GM19035 (cell line): ENCODE data around the gene CGREF1.

Experiments used
- ATAC-seq: cut with Tn5 transposase; IDR thresholded peaks from one replicate; pipeline ENCODE4 v1.9.1; 2021; ENCODE audit not compliant: unreplicated experiment

CGREF1 gene, protein sequence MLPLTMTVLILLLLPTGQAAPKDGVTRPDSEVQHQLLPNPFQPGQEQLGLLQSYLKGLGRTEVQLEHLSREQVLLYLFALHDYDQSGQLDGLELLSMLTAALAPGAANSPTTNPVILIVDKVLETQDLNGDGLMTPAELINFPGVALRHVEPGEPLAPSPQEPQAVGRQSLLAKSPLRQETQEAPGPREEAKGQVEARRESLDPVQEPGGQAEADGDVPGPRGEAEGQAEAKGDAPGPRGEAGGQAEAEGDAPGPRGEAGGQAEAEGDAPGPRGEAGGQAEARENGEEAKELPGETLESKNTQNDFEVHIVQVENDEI

DNA sequence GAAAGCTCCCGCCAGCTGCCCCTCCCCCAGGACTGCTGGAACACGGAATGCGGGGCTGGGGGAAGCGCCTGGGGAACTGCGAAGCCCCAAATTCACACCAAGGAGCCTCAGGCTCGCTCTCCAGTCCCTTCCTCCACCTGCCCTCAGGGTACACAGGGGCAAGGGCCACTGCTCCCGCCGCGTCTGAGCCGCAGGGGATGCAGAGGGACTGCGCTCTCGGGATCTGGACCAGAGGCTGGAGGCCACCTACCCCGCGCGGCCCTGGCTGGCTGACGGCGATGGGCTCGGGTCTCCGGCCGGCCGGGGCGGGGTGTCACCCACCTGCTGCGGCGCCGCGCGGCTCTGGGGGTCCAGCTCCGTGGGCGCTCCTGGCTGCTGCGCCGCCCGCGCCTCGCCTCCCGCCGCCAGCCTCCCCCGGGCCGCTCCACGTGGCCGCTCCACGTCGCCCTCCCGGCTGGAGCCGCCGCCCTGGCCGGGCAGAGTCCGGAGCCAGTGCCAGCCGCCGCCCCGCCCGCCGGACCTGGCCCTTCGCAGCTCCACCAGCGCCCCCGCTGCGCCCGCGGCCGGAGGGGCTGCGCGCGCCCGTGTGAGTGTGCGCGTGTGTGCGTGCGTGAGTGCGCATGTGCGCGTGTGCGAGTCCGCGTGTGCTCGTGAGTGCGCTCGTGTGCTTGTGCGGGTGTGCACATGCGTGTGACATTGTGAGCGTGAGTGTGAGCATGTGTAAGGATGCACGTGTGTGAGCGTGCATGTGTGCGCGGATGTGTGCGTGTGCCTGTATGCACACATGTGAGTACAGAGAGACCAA, at the start of gene CGREF1:
CGREF1 (minus strand) TSS at position 604 of the 805 bp plus-strand sequence. CDS start 14,762 bp downstream, outside the sequence.
- ATAC-seq, result no peak

DNA sequence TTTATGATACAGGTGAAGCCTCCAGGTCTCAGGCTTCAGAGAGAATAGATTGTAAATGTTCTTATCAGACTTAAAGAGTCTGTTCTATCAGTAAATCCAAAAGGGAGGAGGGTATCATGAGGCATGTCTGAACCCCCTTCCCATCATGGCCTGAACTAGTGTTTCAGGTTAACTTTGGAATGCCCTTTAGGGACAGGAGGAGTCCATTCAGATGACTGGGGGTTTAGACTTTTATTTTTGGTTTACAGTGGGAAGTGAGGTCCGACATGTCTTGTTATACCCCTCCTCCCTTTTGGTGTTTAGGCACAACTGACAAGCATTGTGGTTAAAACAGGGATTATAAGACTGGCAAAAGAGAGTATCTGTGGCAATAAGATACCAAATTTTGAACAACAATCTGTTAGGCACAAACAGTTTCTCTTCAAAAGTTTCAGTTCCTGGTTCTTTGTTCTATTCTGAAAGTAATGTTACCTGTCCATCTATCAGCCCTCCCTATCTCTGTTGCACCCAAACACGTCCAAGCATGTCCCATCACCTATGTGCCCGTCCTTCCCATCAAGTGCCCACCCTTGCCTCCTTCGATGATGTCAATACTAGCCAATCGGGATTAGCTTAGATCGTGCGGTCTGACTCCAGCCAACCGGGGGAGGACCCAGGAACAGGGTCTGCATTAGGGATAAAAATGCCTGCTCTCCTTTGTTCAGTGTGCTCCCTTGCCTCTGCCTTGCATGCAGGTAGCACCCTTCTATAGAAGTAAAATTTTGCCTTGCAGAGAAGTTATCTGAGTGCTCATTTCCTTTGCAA, 46.2 kb upstream of the CGREF1 start:
- ATAC-seq, result peak; percentile 70

DNA sequence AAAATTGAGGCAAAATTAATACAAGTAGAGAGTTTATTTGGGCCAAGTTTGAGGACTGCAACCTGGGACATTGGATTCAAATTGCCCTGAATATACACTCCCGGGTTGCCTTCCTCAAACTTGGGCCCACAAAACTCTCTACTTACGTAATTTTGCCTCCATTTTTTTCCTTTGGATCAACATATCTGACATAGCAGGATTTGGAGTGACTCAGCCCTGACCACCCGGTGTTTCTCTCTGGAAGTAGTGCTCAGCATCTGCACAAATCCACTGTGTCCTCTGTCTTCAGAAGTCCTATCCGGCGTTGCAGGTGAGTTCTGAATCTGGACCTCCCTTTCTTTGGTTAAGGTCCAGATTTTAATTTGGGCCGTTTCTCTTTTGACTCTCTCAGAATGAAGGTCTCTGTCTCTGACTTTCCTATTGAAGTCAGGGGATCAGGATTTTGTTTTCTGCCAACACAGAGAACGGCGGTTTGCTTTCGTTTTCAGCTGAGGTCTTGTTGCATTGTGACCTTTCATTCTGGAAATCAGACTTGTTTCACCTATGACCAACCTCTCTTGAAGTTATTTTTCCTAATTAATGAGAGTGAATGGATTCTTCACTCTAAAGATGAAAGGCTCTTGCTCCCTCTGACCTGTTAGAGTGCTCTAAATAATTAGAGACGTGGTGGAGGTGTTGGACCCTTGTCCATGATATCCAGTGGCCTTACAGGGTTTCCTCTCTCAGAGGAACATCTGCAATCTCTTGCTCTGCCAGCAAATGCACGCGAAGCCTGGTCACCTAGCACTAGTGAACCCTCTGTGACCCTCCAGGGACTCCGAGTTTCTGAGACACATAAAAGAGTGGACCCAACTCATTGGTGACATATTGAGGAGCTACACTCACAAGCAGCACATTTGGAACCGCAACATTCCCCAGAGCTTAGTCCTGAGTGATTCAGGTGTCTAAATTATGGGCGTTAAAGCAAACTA, 43.5 kb upstream of the CGREF1 start:
- no peak for ATAC-seq

DNA sequence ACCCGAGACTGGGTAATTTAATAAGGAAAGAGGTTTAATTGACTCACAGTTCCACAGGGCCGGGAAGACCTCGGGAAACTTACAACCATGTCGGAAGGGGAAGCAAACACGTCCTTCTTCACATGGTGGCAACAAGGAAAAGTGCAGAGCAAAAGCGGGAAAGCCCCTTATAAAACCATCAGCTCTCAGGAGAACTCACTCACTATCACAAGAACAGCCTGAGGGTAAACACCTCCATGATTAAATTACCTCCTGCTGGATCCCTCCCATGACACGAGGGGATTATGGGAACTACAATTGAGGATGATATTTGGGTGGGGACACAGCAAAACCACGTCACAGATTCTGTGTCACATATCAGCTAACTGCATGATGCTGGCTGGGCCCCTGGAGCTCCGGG, 41.3 kb upstream of the CGREF1 start:
- no peak for ATAC-seq

DNA sequence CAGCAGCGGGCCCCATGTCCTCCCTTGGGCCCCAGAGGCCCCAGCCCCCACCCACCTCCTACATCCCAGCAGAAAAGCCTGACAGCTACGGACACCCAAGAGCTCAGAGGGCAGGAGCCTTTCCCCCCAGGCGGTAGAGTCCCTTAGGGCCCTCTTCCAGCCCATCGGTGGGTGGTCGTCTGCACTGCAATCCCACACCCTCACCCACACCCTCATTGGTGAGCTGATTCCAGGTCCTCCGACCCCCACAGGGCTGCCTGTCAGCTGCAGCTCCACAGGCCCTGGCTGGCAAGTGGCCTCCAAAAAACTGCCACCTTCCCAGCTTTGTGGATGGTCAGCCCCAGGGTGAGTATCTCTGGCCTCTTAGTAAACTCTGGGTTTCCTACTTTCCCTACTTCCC, 40.3 kb upstream of the CGREF1 start:
- no peak for ATAC-seq

DNA sequence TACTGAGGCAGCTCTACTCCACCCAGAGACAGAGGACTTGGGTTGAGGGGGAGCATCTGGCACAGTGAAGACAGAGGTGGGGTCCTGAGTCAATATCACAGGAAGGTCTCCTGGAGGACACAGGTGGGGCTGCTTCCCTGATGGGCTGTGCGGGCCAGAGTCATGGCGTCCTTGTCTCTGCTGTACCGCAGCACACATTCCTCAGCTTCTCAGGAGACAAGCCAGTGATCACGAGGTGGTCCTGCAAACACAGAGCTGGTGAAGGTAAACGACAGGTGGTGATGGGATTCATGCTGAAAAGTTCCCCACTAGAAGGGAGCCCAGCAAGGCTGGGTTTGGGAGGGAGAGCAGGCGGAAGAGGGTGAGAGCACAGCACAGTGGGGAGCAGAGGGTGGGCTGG, 39.5 kb upstream of the CGREF1 start:
- no peak for ATAC-seq

DNA sequence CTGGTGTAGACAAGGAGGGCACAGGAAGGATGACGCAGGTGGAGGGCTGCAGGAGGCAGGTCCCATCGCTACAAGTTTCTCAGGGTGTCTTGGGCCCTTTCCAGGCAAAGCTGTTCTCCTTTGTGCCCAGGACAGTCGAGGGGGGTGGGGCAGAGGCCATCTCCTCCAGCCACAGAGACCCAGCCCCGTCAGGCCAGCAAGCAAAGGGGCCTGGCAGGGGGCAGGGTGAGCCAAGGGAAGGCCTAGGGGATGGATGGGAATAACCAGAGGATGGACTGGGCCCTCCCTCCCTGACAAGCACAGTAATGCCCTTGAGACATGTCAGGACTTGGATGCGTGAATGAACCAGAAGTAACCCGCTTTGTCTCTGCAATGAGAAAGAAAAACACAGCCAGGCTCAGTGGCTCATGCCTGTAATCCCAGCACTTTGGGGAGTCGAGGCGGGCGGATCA, 36.2 kb upstream of the CGREF1 start:
- ATAC-seq, result no peak

DNA sequence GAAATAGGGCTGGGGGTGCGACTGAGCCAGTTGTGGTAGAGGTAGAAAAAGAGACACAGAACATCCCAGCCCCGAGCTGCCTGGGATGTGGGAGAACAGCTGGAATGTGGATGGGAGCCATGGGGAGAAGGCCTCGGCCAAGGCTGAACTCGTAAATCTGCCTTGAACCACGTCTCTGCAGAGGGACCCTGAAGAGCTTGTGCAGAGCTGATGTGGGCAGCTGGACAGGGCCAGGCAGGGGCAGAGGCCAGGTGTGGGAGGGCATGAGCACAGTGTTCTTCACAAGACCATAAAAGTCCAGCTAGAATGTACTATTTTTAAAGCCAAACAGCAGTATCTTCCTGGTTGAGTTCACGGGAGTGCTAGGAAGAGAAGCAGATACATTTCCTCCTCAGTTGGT, 35.6 kb upstream of the CGREF1 start:
- no peak for ATAC-seq

DNA sequence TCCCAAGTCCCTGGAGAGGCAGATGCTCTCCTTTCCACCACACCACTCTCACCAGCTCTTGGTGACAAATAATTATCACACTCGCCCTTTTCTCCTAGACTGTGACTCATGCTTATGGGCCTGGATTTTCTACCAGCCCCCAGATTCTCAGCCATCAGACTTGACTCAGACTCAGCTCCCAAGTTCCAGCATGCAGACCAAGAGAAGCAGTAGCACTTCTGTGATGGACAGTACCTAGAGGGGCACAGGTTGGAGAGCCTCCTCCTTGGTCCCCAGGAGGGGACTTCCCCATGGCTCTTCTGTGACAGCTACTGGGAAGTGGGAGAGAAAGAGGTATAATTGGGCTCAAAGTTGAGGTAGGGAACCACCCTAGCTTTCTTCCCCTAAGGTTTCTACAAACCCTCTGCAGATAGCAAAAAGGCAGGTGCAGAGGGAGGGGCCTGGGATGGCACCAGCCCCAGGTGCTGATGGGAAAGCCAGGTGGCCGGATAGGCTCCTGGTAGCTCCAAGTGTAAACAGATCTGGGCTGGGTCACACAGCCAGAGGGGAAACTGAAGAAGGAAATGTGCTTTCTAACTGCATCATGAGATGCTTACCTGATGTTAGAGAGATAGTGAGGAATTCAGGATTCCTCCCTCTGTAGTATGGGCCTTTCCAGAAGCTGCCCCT, 34.0 kb upstream of the CGREF1 start:
- ATAC-seq, result no peak

DNA sequence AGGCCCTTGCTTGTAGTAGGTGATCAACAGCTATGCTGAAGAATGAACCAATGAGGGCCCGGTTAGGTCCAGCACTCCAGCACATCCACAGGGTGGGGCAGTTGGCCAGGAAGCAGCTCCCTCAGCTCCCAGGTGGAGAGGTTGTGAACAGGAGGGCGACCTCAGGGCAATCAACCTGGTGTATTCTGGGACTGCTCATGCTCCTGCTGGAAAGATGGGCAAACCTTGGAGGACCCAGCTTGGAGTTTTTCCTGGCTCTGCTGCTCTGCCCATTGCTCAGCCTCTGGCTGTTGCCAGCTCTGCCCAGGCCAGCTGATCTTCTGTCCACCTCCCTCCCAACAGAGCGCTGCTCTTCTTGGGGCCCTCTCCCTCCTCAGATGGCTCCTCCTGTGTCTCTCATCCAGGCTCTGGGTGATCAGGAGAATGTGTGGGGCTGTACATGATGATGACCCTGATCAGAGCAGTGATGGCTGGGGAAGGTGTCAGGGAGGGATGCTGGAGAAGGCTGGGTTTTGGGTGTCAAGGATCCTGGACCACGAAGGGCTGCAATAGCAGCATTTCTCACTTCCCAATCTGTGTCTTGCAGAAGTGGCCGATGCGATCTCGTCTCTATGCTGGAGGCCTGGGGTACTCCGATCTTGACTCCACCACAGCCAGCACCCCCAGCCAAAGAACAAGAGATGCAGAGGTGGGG, 33.3 kb upstream of the CGREF1 start:
- ATAC-seq, result no peak

DNA sequence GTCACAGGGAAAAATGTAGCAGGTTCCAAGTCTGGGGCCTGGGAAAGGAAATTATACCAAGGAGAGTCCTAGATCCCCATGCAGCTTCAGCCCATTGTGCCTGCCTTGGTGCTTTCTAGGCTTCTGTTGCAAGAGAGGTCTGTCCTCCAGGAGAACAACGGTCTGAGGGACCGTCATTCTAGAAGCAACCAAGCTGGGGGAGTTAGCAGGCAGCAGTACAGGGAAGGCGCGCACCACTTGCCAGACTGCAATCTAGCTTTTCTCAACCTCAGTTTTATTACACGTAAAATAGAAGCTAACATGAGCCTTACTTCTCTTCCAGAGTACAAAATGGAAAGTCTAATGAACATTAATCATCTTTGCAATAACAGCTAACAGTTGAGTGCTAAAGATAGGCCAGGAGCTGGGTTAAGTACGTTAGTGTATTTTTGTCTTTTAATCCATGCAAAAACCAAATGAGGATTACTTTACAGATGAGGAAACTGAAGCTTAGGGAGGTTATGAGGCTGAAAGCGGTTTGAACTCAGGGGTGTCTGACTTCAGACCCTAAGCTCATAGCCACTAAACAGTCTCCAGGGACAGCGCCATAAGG, 31.8 kb upstream of the CGREF1 start:
- ATAC-seq, result no peak

DNA sequence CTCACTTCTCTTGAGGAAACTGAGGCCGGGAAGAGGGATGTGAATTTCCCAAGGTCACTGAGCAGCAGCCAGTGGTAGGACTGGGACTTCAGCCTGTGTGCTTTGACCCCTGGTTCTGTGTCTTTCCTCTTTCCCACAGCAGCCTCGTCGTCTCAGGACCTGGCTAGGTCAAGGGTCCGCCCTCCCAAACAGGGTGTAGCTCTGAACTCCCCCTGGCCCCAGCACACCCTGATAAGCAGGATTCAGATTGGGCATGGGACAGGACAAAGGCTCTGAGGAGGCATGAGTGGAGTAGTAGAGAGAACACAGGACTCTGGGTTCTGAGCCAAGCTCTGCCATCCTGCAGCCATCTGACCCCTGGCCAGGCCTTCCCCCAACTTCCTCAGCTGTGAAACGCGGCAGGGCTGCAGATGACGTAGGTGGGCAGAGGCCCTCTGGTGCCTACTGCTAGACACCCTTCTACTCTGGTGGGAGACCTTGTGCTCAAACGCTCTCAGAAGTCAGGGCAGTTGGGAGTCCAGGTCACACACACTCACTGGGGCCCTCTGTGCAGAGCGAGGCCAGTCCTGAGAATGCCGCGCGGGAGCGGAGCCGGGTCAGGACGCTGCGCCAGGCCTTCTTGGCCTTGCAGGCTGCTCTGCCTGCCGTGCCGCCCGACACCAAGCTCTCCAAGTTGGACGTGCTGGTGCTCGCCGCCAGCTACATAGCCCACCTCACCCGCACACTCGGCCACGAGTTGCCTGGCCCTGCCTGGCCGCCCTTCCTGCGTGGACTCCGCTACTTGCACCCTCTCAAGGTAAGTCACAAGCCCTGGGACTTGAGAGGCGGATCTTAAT, 30.9 kb upstream of the CGREF1 start:
- ATAC-seq, result no peak

DNA sequence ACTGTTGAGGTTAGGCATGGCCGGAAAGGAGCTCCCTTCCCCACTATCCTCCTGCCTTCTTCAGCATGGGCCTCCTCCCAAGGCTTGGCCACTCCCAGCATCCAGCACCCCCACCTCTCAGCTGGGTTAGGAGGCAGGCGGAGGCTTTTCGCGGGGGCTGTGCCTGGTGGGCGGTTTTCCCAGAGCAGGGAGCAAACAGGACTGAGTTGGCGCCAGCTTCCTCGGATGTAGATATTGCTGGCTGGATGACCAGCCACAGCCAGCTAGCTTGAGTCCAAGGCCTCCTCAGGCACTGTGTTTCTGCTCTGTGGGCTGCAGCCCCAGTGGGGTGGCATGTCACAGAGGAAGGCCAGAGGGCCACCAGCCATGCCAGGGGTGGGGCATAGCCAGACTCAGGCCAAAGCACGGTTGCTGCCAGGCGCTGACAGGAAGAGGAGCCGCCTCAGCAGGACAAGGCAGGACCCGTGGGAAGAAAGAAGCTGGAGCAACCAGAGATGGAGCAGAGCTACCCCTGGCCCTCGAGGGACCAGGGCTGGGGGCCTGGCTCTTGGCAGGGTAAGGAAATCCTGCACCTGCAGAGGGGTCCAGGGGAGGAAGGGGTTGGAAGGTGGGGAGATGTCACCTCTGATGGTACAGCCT, 30.0 kb upstream of the CGREF1 start, which contains the start of gene TCF23:
TCF23 (plus strand) TSS at position 204 of the 639 bp plus-strand sequence; CDS start at position 334, 130 bp downstream.
- ATAC-seq, result no peak

DNA sequence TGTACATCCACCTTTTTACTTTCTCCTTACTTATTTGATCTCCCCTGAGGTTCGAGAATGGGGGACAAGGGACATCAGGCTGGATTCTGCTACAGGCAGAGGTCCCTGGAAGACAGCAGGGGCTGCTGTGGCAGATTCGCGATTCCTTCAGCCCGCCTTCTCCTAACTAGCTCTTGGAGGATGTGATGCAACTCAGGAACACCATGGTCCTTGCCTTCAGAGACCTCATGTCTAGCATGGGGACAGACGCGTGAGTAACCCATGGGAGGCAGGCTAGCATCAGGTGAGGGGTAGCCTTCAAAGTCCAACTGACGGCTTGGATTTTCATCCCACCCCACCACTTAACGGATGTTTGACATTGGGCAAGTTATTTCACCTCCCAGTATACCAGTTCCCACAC, 29.0 kb upstream of the CGREF1 start:
- ATAC-seq, result no peak

DNA sequence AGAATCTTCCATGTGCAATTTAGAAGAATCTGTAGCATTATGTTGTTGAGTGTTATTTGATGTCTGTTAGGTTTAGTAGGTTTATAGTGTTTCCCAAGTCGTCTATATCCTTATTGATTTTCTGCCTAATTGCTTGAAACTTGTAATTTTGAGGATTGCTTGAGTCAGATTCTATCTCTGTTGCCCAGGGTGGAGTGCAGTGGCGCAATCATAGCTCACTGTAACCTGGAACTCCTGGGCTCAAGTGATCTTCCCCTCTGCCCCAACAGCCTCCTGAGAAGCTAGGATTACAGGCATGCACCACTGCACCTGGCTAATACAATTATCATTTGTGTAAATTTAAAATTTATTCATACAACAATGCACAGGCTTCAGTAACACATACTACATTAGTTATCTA, 26.8 kb upstream of the CGREF1 start:
- ATAC-seq, result no peak

DNA sequence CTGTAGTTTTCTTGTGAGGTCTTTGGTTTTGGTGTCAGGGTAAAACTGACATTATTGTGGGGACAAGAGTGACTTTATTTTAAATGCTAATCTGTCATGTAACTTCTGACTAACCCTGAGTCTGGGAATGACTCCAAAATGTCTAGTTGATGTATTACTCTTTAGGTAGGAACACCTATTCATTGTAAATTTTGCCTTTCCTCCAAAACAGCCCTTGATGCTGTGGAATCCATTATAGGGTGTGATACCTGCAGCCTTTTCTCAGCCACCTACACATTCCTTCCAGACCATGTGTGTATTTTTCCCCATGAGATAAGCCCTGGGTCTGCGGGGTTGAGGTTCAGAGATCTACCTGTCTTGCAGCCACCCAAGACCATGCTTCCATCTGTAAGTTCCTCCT, 24.4 kb upstream of the CGREF1 start:
- no peak for ATAC-seq

DNA sequence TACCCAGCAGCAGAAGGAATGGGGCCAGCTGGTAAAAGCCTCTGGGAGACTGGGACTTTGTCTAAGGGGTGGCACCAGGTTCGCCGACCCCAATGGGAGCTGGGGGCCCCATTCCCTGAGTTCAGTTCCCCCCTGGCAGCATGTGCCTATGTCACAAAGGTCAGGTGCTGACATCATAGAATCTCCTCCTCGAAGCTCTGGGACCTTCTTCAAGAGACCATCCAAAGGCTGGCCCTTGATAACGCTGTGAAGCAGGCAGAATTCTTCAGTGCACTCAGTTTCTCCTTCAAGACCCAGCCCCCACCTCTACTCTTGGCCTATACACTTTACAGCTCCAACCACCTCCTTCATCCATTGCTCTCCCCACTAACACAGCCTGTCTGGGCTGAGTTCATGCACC, 20.4 kb upstream of the CGREF1 start, which contains the start of gene PRR30:
PRR30 (minus strand) TSS at position 101 of the 400 bp plus-strand sequence. CDS start 1,081 bp downstream, outside the sequence.
- no peak for ATAC-seq
